Activated T-cell treated with anti-CD3 and anti-CD28 coated beads for 1 hour (primary cell): Measurements from ENCODE around the gene LRRC47.
A peak's percentile ranks its signal among the peaks of the same experiment; 100 is the strongest.

Experiments
- DNase-seq: peaks from one replicate; pipeline ENCODE4 v3.0.0-alpha.2; 2020; ENCODE audit warnings: low read depth

LRRC47 gene

GRCh38 chr1:3786468-3787348 is 9.6 kb downstream of the LRRC47 start:
- no peak for DNase-seq

GRCh38 chr1:3785456-3786157 is 10.7 kb downstream of the LRRC47 start:
- no peak for DNase-seq

- no peak for DNase-seq
Observed at GRCh38 chr1:3785045-3785444, 11.3 kb downstream of the LRRC47 start.

- DNase-seq, result no peak
Observed at GRCh38 chr1:3783651-3784474, 12.4 kb downstream of the LRRC47 start.

GRCh38 chr1:3780901-3781300 is 15.4 kb downstream of the LRRC47 start:
- DNase-seq, result no peak

- no peak for DNase-seq
Observed at GRCh38 chr1:3779912-3780416, 16.3 kb downstream of the LRRC47 start.

GRCh38 chr1:3779265-3779911 is 16.9 kb downstream of the LRRC47 start:
- DNase-seq, result no peak

GRCh38 chr1:3778590-3779264 is 17.6 kb downstream of the LRRC47 start:
- DNase-seq, result no peak

- no peak for DNase-seq
Observed at GRCh38 chr1:3777647-3778589, 18.4 kb downstream of the LRRC47 start.

- no peak for DNase-seq
Observed at GRCh38 chr1:3777078-3777547, 19.2 kb downstream of the LRRC47 start.

- no peak for DNase-seq
Observed at GRCh38 chr1:3776231-3776961, 19.9 kb downstream of the LRRC47 start.

GRCh38 chr1:3775490-3776230 is 20.6 kb downstream of the LRRC47 start:
- DNase-seq, result peak; percentile 42

- DNase-seq, result no peak
Observed at GRCh38 chr1:3774946-3775489, 21.3 kb downstream of the LRRC47 start.

- no peak for DNase-seq
Observed at GRCh38 chr1:3774276-3774945, 21.9 kb downstream of the LRRC47 start.

GRCh38 chr1:3773572-3774275 is 22.6 kb downstream of the LRRC47 start:
- no peak for DNase-seq

- DNase-seq, result no peak
Observed at GRCh38 chr1:3772715-3773571, 23.4 kb downstream of the LRRC47 start, which contains the start of gene SMIM1. SMIM1 (plus strand) TSS chr1:3772749; CDS start chr1:3775374, 2,625 bp downstream.
